Measurements from ENCODE around the gene POLE2.

GRCh38 chr14:49703965-49704364 is 16.0 kb upstream of the POLE2 start:
- TF ChIP-seq EZH2 (IDR thresholded peaks at IDR 0.05) = no peak
- TF ChIP-seq CTCF (IDR thresholded peaks at IDR 0.05) = no peak
- TF ChIP-seq EZH2phosphoT487 (IDR thresholded peaks at IDR 0.05) = no peak

All from neural progenitor cell (in vitro differentiated cells).